Uterus (tissue), 2 donors: Measurements from ENCODE around the gene ITGB5.

ENCODE experiments used
- POLR2A ChIP-seq, 2 donors: fragments of 450-650 bp; IDR thresholded peaks; one replicate each; pipeline ENCODE4 v1.6.1; 2016; ENCODE audit warnings: antibody characterized with exemption in 2 of 2, mild to moderate bottlenecking in 1 of 2, moderate library complexity in 1 of 2
- TF ChIP-seq, protein P1 (sequence below), 4 experiments: fragments of 200-600 bp in 2 of 4; fragments of 450-650 bp in 2 of 4; sonication (generic) in 2 of 4; IDR thresholded peaks; one replicate each; pipeline ENCODE4 v1.5.1; 2016 to 2019; ENCODE audit warnings: antibody characterized with exemption in 4 of 4, mild to moderate bottlenecking in 2 of 4, moderate library complexity in 1 of 4

DNA sequence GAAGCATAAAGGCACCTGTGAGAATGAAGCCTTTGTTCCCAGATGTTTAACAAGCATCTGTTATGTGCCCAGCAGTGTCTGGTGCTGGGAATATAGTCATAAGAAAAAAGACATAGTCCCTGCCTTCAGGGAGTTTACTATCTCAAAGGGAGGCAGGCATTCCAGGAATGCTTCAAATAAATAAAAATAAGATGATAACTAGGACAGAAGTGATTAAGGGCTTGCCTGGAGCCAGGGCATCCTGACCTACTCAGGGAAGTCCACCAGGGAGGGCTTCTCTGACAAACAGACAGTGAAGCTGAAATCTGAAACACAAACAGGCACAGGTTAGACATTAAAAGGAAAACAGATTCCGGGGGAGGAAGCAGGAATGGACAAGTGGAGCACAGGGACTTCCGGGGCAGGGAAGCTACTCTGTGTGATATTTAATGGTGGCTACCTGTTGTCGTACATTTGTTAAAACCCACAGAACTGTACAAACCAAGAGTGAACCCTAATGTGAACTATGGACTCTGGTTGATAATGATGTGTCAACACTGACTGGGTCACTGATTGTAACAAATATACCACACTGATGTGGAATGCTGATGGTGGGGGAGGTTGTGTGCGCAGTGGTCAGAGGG lies 53.3 kb downstream of the ITGB5 start:
- TF ChIP-seq, protein P1, sequence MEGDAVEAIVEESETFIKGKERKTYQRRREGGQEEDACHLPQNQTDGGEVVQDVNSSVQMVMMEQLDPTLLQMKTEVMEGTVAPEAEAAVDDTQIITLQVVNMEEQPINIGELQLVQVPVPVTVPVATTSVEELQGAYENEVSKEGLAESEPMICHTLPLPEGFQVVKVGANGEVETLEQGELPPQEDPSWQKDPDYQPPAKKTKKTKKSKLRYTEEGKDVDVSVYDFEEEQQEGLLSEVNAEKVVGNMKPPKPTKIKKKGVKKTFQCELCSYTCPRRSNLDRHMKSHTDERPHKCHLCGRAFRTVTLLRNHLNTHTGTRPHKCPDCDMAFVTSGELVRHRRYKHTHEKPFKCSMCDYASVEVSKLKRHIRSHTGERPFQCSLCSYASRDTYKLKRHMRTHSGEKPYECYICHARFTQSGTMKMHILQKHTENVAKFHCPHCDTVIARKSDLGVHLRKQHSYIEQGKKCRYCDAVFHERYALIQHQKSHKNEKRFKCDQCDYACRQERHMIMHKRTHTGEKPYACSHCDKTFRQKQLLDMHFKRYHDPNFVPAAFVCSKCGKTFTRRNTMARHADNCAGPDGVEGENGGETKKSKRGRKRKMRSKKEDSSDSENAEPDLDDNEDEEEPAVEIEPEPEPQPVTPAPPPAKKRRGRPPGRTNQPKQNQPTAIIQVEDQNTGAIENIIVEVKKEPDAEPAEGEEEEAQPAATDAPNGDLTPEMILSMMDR (IDR thresholded peaks at IDR 0.05), result no peak
- no peak for TF ChIP-seq POLR2A (IDR thresholded peaks at IDR 0.05)
